Activated T-helper 2 cell treated with anti-CD3 and anti-CD28 coated beads, Interferon-gamma antibody, Interleukin-2, Interleukin-4, amounts not matched to agents 10 μg/mL and 5 μg/mL and 100 μg/mL, durations not matched to agents 14 hours and 24 hours and 36 hours (primary cell): ENCODE measurements around the gene PPP4R3B. TPM values are rescaled to one million over a fixed set of nuclear protein-coding genes. Genes with fewer than 3 reads are reported as not detected.
"Not testable (repeated sequence)": the region's sequence is repeated elsewhere in the genome, so short reads cannot be mapped to it uniquely, and the experiment has no call there.

Experiments
- DNase-seq: peaks from one replicate; pipeline ENCODE4 v3.0.0; 2021; ENCODE audit warnings: low spot score
- H3K27ac Mint-ChIP-seq: one replicate; pipeline ENCODE4 v1.8.0; 2021; ENCODE audit warnings: mixed read lengths
- H3K27me3 Mint-ChIP-seq: one replicate; pipeline ENCODE4 v1.8.0; 2021; ENCODE audit warnings: low read depth, mixed read lengths
- H3K36me3 Mint-ChIP-seq: one replicate; pipeline ENCODE4 v1.8.0; 2021; ENCODE audit warnings: low read depth, mixed read lengths
- H3K4me1 Mint-ChIP-seq: one replicate; pipeline ENCODE4 v1.8.0; 2021; ENCODE audit warnings: low read depth, mixed read lengths
- H3K4me3 Mint-ChIP-seq: one replicate; pipeline ENCODE4 v1.8.0; 2021; ENCODE audit warnings: low read depth, mild to moderate bottlenecking, moderate library complexity, mixed read lengths
- H3K9me3 Mint-ChIP-seq: one replicate; pipeline ENCODE4 v1.8.0; 2021; ENCODE audit warnings: mixed read lengths
- intact Hi-C: fragments of 100-400 bp; cut with micrococcal nuclease; formaldehyde crosslinking; loops from one replicate; pipeline ENCODE4 v1.15.1; 2023
- total RNA-seq: library from RNA; stranded (reverse); gene quantifications from 2 replicates; pipeline ENCODE4 v1.2.3, GENCODE V29; 2022

The PPP4R3B gene
- total RNA-seq, 1 donor from 2014 or later: 69.9 TPM

GRCh38 chr2:55585451-55586080 lies 31.9 kb downstream of the PPP4R3B start:
- Mint-ChIP-seq H3K4me1 (peaks cover 20% of the 10 kb centered on the region), H3K9me3 (no peaks in the 10 kb centered on the region), H3K4me3 (no peak overlapping the region), H3K36me3 (peaks cover 57% of the 10 kb centered on the region), H3K27ac (peak overlapping the region; percentile 74), H3K27me3 (no peaks in the 10 kb centered on the region)
- DNase-seq: no peak
- intact Hi-C loops: no loop called here

DNA sequence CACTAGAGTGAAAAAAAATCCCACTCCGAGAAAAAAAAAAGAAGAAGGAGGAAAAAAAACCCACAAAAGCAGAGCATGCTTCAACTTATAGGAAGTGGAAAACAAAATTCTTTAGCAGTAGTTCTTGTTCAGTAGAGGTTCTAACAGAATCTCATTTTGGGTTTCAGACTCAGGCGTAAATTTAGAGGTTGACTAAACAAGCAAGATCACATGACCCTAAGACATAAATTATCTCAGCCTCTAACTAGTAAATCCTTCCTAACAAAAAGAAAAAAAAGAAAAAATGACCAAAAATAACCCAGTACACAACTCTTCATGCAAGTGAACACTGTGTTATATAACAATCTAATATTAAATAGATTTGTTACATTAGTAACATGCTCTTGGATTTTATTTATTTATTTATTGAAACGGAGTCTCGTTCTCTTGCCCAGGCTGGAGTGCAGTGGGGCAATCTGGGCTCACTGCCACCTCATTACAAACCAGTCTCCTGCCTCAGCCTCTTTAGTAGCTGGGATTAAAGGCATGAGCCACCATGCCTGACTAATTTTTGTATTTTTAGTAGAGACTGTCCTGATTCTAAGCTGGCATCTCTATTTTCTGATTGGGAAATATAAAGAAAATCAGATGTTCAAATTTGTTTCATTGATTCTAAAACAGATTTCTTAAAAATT lies 35.4 kb downstream of the PPP4R3B start:
- intact Hi-C loops: loop anchor here (5.0 kb wide), 1 partner anchor 35 kb away; the partner anchor contains the start of gene PPP4R3B
- no peaks in the 10 kb centered on the region for H3K9me3 Mint-ChIP-seq
- H3K27me3 Mint-ChIP-seq: no peaks in the 10 kb centered on the region
- no peak for DNase-seq
- H3K4me3 Mint-ChIP-seq: no peak overlapping the region
- peaks cover 71% of the 10 kb centered on the region for H3K36me3 Mint-ChIP-seq
- peaks cover 18% of the 10 kb centered on the region for H3K4me1 Mint-ChIP-seq
- no peak overlapping the region for H3K27ac Mint-ChIP-seq

DNA sequence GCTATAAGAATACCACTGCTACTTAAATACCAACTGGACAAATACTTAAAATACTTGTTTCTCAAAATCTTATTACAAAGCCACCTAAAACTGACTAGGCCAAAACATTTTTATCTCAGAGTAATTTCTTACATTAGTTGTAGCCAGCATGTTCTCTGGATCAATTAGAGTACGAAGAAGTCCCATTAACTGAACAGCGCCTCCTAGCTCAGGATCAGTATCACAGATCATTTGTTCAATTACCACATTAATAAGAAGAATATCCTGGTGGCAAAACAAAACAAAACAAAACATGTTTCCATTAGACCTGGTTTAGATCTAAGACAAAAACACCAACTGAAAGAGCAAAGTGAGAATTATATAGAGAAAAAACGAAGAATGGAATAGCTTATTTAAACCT lies 36.0 kb downstream of the PPP4R3B start:
- intact Hi-C loops: loop anchor here (5.0 kb wide), 1 partner anchor 36 kb away; the partner anchor contains the start of gene PPP4R3B
- H3K27ac Mint-ChIP-seq: no peak overlapping the region
- peaks cover 71% of the 10 kb centered on the region for H3K36me3 Mint-ChIP-seq
- peaks cover 18% of the 10 kb centered on the region for H3K4me1 Mint-ChIP-seq
- DNase-seq: no peak
- no peaks in the 10 kb centered on the region for H3K27me3 Mint-ChIP-seq
- no peak overlapping the region for H3K4me3 Mint-ChIP-seq
- H3K9me3 Mint-ChIP-seq: no peaks in the 10 kb centered on the region

DNA sequence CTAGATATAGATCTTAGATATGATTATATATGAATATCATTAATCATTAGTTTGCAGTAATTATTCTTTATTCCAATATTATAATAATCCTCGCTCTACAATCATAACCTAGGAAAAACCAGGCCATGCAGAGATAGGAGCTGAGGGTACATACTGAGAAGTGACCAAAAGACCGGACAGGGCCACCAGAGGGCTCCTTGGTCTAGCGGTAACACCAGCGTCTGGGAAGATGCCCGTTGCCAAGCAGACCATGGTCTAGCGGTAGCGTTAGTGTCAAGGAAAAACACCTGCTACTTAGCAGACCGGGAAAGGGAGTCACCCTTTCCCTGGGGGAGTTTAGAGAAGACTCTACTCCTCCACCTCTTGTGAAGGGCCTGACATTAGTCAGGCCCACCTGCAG lies 48.4 kb downstream of the PPP4R3B start:
- H3K4me1 Mint-ChIP-seq, intact Hi-C loops, H3K9me3 Mint-ChIP-seq, H3K27me3 Mint-ChIP-seq, DNase-seq, H3K27ac Mint-ChIP-seq, H3K4me3 Mint-ChIP-seq: not testable (repeated sequence)
- peaks cover 66% of the 10 kb centered on the region for H3K36me3 Mint-ChIP-seq

- intact Hi-C loops: no loop called here
- peaks cover 6% of the 10 kb centered on the region for H3K9me3 Mint-ChIP-seq
- H3K4me1 Mint-ChIP-seq: peaks cover 4% of the 10 kb centered on the region
- H3K27ac Mint-ChIP-seq: no peak overlapping the region
- H3K4me3 Mint-ChIP-seq: no peak overlapping the region
- H3K36me3 Mint-ChIP-seq: peaks cover 74% of the 10 kb centered on the region
- H3K27me3 Mint-ChIP-seq: no peaks in the 10 kb centered on the region
- DNase-seq: no peak
These were observed 50.1 kb downstream of the PPP4R3B start for GRCh38 chr2:55567298-55567697.

DNA sequence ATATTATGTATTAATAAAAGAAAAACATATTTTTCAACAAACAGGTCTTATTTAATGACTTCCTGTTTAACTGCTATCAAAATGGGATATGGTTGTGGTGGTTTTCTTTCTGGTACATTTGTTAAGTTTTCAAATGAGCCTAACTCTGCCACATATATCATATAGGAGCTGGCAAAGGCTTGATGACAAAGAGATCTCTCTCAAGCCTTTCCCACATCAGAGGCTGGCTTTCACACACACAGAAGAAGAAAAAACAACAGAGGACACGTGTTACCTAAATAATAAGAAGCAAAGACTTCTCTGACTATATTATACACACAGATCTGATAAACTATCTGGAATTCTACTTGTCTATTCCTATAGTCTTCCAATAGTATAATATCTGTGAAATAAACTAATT lies 51.8 kb downstream of the PPP4R3B start:
- no peak overlapping the region for H3K27ac Mint-ChIP-seq
- H3K36me3 Mint-ChIP-seq: peaks cover 86% of the 10 kb centered on the region
- intact Hi-C loops: no loop called here
- no peak overlapping the region for H3K4me3 Mint-ChIP-seq
- peaks cover 4% of the 10 kb centered on the region for H3K4me1 Mint-ChIP-seq
- no peak for DNase-seq
- peaks cover 13% of the 10 kb centered on the region for H3K9me3 Mint-ChIP-seq
- no peaks in the 10 kb centered on the region for H3K27me3 Mint-ChIP-seq

DNA sequence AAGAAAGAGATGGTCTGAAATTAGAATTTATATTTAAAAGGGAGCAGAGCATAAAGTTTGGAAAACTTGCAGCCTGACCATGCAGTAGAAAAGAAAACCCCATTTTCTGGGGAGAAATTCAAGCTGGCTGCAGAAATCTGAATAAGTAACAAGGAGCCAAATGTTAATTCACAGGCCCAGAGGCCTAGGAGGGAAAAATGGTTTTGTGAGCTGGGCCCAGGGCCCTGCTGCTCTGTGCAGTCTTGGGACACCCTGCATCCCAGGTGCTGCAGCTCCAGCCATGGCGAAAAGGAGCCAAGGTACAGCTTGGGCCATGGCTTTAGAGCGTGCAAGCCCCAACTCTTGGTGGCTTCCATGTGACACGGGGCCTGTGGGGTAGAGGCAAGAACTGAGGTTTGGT lies 56.6 kb downstream of the PPP4R3B start:
- Mint-ChIP-seq H3K4me1 (peaks cover 3% of the 10 kb centered on the region), H3K36me3 (peaks cover 90% of the 10 kb centered on the region), H3K27me3 (no peaks in the 10 kb centered on the region), H3K27ac (no peak overlapping the region), H3K4me3 (no peak overlapping the region), H3K9me3 (peaks cover 13% of the 10 kb centered on the region)
- intact Hi-C loops: no loop called here
- no peak for DNase-seq

DNA sequence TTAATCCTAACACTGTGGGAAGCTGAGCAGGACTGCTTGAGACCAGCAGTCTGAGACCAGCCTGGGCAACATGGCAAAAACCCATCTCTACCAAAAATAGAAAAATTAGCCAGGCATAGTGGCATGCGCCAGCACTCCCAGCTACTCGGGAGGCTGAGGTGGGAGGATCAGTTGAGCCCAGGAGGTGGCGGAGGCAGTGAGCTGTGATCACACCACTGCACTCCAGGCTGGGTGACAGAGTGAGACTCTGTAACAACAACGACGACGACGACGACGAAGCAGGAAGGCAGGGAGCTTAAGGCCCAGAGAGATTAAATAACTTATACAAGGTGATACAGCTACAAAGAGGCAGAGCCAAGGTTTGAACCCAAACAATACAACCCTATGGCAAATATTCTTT lies 60.6 kb downstream of the PPP4R3B start:
- intact Hi-C loops: no loop called here
- no peak overlapping the region for H3K4me3 Mint-ChIP-seq
- no peaks in the 10 kb centered on the region for H3K27me3 Mint-ChIP-seq
- peaks cover 79% of the 10 kb centered on the region for H3K36me3 Mint-ChIP-seq
- DNase-seq: no peak
- H3K9me3 Mint-ChIP-seq: peaks cover 5% of the 10 kb centered on the region
- no peak overlapping the region for H3K27ac Mint-ChIP-seq
- no peaks in the 10 kb centered on the region for H3K4me1 Mint-ChIP-seq

GRCh38 chr2:55555977-55556376 lies 61.4 kb downstream of the PPP4R3B start:
- Mint-ChIP-seq H3K4me1 (no peaks in the 10 kb centered on the region), H3K36me3 (peaks cover 71% of the 10 kb centered on the region), H3K4me3 (no peak overlapping the region), H3K27ac (no peak overlapping the region), H3K9me3 (no peaks in the 10 kb centered on the region), H3K27me3 (no peaks in the 10 kb centered on the region)
- intact Hi-C loops: no loop called here
- no peak for DNase-seq

DNA sequence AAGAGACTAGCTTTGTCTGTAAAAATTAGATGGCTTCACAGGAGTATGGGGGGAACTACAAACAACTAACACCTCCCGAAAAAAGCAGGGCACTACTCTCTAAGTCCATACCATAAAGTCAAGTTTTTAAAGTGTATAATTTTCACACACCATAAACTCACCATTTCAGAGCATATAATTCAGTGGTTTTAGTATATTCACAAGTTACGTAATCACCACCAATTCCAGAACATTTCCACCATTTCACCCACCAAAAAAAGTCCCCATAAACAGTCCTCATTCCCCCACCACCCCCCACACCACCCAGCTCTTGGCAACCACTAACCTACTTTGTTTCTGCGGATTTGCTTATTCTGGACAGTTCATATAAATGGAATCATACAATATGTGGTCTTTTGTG lies 64.1 kb downstream of the PPP4R3B start:
- Mint-ChIP-seq H3K27me3 (no peaks in the 10 kb centered on the region), H3K4me3 (no peak overlapping the region), H3K27ac (no peak overlapping the region), H3K4me1 (no peaks in the 10 kb centered on the region), H3K36me3 (peaks cover 56% of the 10 kb centered on the region), H3K9me3 (no peaks in the 10 kb centered on the region)
- DNase-seq: no peak
- intact Hi-C loops: no loop called here

- DNase-seq: no peak
- H3K27me3 Mint-ChIP-seq: no peaks in the 10 kb centered on the region
- no peaks in the 10 kb centered on the region for H3K4me1 Mint-ChIP-seq
- no peak overlapping the region for H3K4me3 Mint-ChIP-seq
- no peaks in the 10 kb centered on the region for H3K9me3 Mint-ChIP-seq
- no peak overlapping the region for H3K27ac Mint-ChIP-seq
- intact Hi-C loops: no loop called here
- H3K36me3 Mint-ChIP-seq: peaks cover 51% of the 10 kb centered on the region
These were observed 66.9 kb downstream of the PPP4R3B start for GRCh38 chr2:55550368-55551102.

GRCh38 chr2:55547679-55548078 lies 69.7 kb downstream of the PPP4R3B start:
- H3K4me1 Mint-ChIP-seq, H3K9me3 Mint-ChIP-seq, H3K27ac Mint-ChIP-seq, intact Hi-C loops, H3K4me3 Mint-ChIP-seq, DNase-seq, H3K27me3 Mint-ChIP-seq: not testable (repeated sequence)
- H3K36me3 Mint-ChIP-seq: peaks cover 49% of the 10 kb centered on the region

GRCh38 chr2:55547001-55547400 lies 70.4 kb downstream of the PPP4R3B start:
- intact Hi-C loops: no loop called here
- DNase-seq: no peak
- Mint-ChIP-seq H3K36me3 (peaks cover 50% of the 10 kb centered on the region), H3K4me3 (no peak overlapping the region), H3K4me1 (peaks cover 4% of the 10 kb centered on the region), H3K27ac (no peak overlapping the region), H3K9me3 (no peaks in the 10 kb centered on the region), H3K27me3 (no peaks in the 10 kb centered on the region)
